ENCODE data around the gene SPP1.
"Not testable (repeated sequence)": the region's sequence is repeated elsewhere in the genome, so short reads cannot be mapped to it uniquely, and the experiment has no call there.

The SPP1 gene

DNA sequence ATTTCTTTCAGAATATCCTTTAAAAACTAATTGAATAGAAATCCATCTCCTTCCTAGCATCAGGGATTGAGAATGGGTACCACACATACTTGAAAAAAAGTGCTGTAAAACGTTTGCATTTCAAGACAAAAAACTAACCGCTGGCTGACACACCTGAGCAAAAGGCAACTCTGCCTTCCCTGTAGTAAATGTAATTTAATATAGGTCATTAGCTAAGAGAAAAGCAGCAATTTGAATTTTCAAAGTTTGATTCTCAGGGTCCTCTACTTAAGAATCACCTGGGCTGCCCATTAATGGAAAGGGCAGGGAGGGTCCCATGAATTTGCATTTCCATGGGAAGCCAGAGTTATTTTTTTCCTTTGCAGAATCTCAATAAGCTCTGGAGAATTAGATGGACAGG, 40.5 kb upstream of the SPP1 start (continued):
- no peak for TF ChIP-seq ZXDB (tag by site-specific recombination; IDR thresholded peaks at IDR 0.05)
- no peak for TF ChIP-seq GLIS2 (tag by site-specific recombination; IDR thresholded peaks at IDR 0.05)
- TF ChIP-seq, protein P1, sequence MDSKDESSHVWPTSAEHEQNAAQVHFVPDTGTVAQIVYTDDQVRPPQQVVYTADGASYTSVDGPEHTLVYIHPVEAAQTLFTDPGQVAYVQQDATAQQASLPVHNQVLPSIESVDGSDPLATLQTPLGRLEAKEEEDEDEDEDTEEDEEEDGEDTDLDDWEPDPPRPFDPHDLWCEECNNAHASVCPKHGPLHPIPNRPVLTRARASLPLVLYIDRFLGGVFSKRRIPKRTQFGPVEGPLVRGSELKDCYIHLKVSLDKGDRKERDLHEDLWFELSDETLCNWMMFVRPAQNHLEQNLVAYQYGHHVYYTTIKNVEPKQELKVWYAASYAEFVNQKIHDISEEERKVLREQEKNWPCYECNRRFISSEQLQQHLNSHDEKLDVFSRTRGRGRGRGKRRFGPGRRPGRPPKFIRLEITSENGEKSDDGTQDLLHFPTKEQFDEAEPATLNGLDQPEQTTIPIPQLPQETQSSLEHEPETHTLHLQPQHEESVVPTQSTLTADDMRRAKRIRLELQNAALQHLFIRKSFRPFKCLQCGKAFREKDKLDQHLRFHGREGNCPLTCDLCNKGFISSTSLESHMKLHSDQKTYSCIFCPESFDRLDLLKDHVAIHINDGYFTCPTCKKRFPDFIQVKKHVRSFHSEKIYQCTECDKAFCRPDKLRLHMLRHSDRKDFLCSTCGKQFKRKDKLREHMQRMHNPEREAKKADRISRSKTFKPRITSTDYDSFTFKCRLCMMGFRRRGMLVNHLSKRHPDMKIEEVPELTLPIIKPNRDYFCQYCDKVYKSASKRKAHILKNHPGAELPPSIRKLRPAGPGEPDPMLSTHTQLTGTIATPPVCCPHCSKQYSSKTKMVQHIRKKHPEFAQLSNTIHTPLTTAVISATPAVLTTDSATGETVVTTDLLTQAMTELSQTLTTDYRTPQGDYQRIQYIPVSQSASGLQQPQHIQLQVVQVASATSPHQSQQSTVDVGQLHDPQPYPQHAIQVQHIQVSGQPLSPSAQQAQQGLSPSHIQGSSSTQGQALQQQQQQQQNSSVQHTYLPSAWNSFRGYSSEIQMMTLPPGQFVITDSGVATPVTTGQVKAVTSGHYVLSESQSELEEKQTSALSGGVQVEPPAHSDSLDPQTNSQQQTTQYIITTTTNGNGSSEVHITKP (tag by site-specific recombination; IDR thresholded peaks at IDR 0.05), result no peak
- TF ChIP-seq ZNF768 (tag by site-specific recombination; IDR thresholded peaks at IDR 0.05), result no peak
- TF ChIP-seq ZNF610 (tag by site-specific recombination; IDR thresholded peaks at IDR 0.05; ENCODE audit: borderline replicate concordance), result no peak

DNA sequence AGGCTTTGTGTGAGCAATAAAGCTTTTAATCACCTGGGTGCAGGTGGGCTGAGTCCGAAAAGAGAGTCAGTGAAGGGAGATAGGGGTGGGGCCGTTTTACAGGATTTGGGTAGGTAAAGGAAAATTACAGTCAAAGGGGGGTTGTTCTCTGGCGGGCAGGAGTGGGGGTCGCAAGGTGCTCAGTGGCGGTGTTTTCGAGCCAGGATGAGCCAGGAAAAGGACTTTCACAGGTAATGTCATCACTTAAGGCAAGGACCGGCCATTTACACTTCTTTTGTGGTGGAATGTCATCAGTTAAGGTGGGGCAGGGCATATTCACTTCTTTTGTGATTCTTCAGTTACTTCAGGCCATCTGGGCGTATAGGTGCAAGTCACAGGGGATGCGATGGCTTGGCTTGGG, 39.6 kb upstream of the SPP1 start:
- H3K27ac ChIP-seq (ENCODE audit: extremely low read depth, low read depth, low read length); H3K9me3 ChIP-seq (ENCODE audit: control insufficient read depth, insufficient read depth, low read depth, low read length); H3K4me1 ChIP-seq (ENCODE audit: control insufficient read depth, insufficient read depth, low read length); H3K36me3 ChIP-seq (ENCODE audit: control insufficient read depth in 2 of 2, insufficient read depth in 1 of 2, low read length in 2 of 2); CTCF ChIA-PET; H3K4me3 ChIP-seq (ENCODE audit: low read depth, low read length); POLR2A ChIA-PET: not testable (repeated sequence)

DNA sequence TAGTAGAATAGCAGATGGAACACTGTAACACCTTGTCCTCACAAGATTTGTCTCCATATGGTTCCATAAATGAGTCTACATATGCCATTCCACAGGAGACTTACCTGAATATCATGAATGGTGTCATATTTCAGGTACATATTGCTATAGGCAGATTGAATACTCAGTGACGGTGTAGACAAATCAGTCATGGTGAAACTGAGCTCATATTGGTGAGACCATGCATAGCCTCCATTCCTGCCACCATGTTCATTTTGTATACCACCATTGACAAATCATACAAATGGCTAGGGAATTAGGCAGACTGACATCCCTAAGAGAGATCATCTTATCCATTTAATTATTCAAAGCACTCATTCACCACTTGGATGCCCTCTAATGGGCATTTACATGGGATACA, 38.0 kb upstream of the SPP1 start:
- Histone ChIP-seq H3K4me3 (ENCODE audit: low read depth, low read length) (no peak overlapping the region), H3K36me3 (ENCODE audit: control insufficient read depth in 2 of 2, insufficient read depth in 1 of 2, low read length in 2 of 2) (no peaks in the 10 kb centered on the region), H3K27ac (ENCODE audit: extremely low read depth, low read depth, low read length) (no peak overlapping the region), H3K9me3 (ENCODE audit: control insufficient read depth, insufficient read depth, low read depth, low read length) (no peaks in the 10 kb centered on the region), H3K4me1 (ENCODE audit: control insufficient read depth, insufficient read depth, low read length) (no peaks in the 10 kb centered on the region)
- CTCF ChIA-PET, result interaction anchor here (1.4 kb wide), 1 partner anchor 88 kb away, joined by 3 read pairs; no protein-coding TSS in a partner anchor
- POLR2A ChIA-PET, result no interaction called here
- TF ChIP-seq ZSCAN16 (tag by site-specific recombination; IDR thresholded peaks at IDR 0.05) (no peak), ZNF266 (tag by site-specific recombination; IDR thresholded peaks at IDR 0.05; ENCODE audit: low read depth) (no peak), ZNF16 (tag by site-specific recombination; IDR thresholded peaks at IDR 0.05; ENCODE audit: low read depth) (no peak), ZNF510 (tag by site-specific recombination; IDR thresholded peaks at IDR 0.05; ENCODE audit: insufficient replicate concordance) (no peak), MEIS1 (CRISPR knock-in tag; IDR thresholded peaks at IDR 0.05; ENCODE audit: borderline replicate concordance) (no peak), KLF1 (tag by site-specific recombination; IDR thresholded peaks at IDR 0.05) (no peak), ZNF473 (tag by site-specific recombination; IDR thresholded peaks at IDR 0.05) (no peak), OSR2 (tag by site-specific recombination; IDR thresholded peaks at IDR 0.05) (no peak), ZNF274 (IDR thresholded peaks at IDR 0.05; ENCODE audit: low read length) (no peak), ZNF274 (tag by site-specific recombination; IDR thresholded peaks at IDR 0.05; ENCODE audit: borderline replicate concordance) (no peak), YY2 (tag by site-specific recombination; IDR thresholded peaks at IDR 0.05) (no peak), FEZF1 (tag by site-specific recombination; IDR thresholded peaks at IDR 0.05) (no peak), HOXD13 (CRISPR knock-in tag; IDR thresholded peaks at IDR 0.05; ENCODE audit: borderline replicate concordance) (no peak), ZNF529 (tag by site-specific recombination; IDR thresholded peaks at IDR 0.05; ENCODE audit: insufficient replicate concordance) (no peak), ZNF138 (tag by site-specific recombination; IDR thresholded peaks at IDR 0.05; ENCODE audit: borderline replicate concordance) (no peak), SP3 (tag by site-specific recombination; IDR thresholded peaks at IDR 0.05) (no peak)
- TF ChIP-seq, protein P2, sequence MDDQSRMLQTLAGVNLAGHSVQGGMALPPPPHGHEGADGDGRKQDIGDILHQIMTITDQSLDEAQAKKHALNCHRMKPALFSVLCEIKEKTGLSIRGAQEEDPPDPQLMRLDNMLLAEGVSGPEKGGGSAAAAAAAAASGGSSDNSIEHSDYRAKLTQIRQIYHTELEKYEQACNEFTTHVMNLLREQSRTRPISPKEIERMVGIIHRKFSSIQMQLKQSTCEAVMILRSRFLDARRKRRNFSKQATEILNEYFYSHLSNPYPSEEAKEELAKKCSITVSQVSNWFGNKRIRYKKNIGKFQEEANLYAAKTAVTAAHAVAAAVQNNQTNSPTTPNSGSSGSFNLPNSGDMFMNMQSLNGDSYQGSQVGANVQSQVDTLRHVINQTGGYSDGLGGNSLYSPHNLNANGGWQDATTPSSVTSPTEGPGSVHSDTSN (CRISPR knock-in tag; IDR thresholded peaks at IDR 0.05), result no peak
- TF ChIP-seq, protein P3, sequence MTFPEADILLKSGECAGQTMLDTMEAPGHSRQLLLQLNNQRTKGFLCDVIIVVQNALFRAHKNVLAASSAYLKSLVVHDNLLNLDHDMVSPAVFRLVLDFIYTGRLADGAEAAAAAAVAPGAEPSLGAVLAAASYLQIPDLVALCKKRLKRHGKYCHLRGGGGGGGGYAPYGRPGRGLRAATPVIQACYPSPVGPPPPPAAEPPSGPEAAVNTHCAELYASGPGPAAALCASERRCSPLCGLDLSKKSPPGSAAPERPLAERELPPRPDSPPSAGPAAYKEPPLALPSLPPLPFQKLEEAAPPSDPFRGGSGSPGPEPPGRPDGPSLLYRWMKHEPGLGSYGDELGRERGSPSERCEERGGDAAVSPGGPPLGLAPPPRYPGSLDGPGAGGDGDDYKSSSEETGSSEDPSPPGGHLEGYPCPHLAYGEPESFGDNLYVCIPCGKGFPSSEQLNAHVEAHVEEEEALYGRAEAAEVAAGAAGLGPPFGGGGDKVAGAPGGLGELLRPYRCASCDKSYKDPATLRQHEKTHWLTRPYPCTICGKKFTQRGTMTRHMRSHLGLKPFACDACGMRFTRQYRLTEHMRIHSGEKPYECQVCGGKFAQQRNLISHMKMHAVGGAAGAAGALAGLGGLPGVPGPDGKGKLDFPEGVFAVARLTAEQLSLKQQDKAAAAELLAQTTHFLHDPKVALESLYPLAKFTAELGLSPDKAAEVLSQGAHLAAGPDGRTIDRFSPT (tag by site-specific recombination; IDR thresholded peaks at IDR 0.05), result no peak
- TF ChIP-seq, protein P1 (tag by site-specific recombination; IDR thresholded peaks at IDR 0.05), result no peak
